GM23248 (cell line): ENCODE results near the gene SS18L1.

Source experiments
- EZH2 ChIP-seq: fragments of 200-600 bp; sonication (generic); IDR thresholded peaks from 2 replicates; pipeline ENCODE4 v1.6.1; 2018; ENCODE audit warnings: antibody characterized with exemption, mild to moderate bottlenecking; ENCODE audit not compliant: insufficient read depth, poor library complexity, severe bottlenecking
- EZH2phosphoT487 ChIP-seq: fragments of 200-600 bp; sonication (generic); IDR thresholded peaks from 2 replicates; pipeline ENCODE4 v1.6.1; 2018; ENCODE audit warnings: antibody characterized with exemption, moderate library complexity, mild to moderate bottlenecking, low read depth; ENCODE audit not compliant: insufficient read depth

DNA sequence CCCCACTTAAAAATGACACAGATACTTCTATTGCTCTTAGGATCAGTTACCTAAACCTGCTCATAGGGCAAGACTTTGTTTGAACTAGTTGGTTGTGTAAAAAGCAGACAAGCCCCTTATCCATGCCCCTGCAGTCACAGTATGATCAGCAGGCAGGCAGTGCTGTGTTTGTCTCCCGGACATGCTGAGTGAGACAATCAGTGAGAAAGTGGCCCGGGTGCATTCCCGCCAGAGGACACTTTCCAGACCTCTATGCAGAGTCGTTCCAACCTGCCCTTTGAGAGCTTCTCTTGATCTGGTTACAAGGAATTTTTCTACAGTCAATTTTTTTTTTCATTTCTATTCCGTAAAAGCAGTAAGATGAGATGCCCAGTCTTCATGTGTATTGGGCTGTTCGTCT is 15.1 kb upstream of the SS18L1 start:
- TF ChIP-seq EZH2phosphoT487: no peak
- no peak for TF ChIP-seq EZH2
